GM21528 (cell line): ENCODE measurements around the gene ZNF518A.

Experiments used
- ATAC-seq: cut with Tn5 transposase; IDR thresholded peaks from one replicate; pipeline ENCODE4 v1.9.1; 2021; ENCODE audit warnings: mild to moderate bottlenecking, moderate library complexity; ENCODE audit not compliant: unreplicated experiment, low FRiP score

Gene ZNF518A, protein sequence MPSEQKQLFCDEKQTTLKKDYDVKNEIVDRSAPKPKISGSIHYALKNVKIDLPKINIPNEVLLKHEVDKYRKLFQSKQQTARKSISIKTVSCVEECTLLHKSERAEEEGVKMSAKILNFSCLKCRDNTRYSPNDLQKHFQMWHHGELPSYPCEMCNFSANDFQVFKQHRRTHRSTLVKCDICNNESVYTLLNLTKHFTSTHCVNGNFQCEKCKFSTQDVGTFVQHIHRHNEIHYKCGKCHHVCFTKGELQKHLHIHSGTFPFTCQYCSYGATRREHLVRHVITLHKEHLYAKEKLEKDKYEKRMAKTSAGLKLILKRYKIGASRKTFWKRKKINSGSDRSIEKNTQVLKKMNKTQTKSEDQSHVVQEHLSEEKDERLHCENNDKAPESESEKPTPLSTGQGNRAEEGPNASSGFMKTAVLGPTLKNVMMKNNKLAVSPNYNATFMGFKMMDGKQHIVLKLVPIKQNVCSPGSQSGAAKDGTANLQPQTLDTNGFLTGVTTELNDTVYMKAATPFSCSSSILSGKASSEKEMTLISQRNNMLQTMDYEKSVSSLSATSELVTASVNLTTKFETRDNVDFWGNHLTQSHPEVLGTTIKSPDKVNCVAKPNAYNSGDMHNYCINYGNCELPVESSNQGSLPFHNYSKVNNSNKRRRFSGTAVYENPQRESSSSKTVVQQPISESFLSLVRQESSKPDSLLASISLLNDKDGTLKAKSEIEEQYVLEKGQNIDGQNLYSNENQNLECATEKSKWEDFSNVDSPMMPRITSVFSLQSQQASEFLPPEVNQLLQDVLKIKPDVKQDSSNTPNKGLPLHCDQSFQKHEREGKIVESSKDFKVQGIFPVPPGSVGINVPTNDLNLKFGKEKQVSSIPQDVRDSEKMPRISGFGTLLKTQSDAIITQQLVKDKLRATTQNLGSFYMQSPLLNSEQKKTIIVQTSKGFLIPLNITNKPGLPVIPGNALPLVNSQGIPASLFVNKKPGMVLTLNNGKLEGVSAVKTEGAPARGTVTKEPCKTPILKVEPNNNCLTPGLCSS (N-terminal part only)

DNA sequence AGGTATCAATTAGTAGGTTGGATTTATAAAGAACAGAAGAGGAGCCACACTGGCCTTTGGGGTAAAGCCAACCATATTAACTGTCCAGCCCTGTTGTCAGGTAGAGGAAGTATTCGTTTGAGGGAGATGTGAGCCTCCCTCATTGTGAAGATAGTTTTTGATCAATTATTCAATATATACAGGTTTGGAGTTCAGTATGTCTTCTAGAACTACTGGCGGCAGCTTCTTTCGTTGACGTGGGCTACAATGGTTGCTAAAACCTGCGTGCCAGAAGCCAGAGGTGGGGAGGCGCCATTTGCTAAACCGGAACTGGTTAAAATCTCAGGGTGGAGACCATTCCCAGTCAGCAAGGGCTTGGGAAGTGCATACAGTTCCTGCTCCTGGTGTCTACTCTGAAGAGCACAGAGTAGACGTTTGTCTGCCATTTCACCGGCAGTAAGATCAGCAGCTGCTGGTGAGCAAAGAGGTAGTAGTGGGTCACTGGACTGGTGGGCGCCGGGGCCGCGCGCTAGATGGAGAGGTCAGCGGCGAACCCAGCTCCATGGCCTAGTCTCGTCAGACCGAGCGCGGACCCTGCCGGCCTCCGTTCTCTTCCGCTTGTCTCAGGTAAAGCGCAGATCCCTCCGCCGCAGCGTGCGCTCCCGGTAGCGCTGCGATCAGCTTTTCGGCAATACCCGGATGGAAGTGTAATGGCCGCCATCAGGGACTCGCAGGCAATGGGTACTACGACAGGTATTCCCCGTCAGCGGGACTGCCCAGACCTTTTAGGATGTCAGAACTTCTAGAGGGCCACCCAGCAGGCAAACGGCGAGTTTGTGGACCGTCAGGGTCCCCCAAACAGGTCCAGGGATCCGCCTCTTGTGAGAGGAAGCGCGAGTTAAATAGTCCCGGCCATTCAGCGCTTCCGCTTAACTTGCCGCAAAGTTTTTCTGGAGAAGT, at the start of gene ZNF518A:
ZNF518A (plus strand) TSS at position 911 of the 939 bp plus-strand sequence. CDS start 26,026 bp downstream, outside the sequence.
- peak; percentile 77 for ATAC-seq

DNA sequence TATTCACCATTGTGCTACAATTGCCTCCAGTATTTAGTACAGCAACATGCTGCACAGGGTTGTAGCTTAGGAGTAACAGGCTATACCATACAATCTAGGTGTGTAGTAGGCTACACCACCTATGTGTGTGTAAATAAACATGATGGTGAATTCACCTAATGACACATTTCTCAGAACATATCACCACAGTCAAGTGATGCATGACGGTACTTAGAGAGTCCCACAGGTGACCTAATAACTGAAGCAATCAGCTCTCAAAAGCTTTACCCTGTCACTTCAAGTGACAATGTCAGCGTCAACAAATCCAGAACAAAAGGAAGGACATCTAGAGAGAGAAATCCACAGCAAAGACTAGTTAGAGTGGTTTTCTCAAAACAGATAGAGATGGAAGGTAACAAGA, 47.9 kb upstream of the ZNF518A start:
- no peak for ATAC-seq

DNA sequence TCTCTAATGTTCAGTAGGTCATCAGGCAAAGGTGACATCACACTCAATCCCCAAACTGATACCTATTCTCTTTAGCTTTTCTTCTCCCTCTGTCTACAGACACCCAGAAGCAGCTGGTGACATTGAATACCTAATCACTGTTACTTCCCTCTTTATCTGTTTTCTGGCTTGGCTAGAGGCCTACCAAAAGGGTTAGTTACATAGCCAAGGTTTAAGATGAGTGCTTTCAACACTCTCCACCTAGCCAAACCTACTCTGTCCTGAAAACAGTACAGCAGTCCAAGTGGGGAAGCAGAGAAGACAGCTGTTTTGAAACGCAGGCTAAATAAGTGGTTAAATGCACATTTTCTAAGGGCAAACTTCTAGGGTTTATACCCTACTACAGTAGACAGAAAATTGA, 47.3 kb upstream of the ZNF518A start:
- no peak for ATAC-seq

DNA sequence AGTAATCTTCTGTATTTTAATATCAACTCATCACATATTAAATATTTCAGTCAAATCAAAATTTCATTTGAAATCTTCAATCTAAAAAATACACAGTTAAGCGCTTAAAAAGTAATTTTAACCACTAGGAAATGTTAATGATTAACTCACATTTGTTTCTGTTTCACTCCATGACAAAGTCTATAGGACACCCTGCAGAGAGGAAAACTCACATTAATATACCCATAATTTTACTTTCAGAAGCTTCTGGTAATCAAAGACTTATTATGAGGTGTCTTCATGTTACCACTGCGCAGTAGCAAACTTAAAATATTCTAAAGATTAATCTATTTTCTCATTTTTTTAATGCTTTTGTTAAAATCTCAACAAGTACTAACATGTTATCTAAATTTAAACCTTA, 41.0 kb upstream of the ZNF518A start:
- no peak for ATAC-seq

DNA sequence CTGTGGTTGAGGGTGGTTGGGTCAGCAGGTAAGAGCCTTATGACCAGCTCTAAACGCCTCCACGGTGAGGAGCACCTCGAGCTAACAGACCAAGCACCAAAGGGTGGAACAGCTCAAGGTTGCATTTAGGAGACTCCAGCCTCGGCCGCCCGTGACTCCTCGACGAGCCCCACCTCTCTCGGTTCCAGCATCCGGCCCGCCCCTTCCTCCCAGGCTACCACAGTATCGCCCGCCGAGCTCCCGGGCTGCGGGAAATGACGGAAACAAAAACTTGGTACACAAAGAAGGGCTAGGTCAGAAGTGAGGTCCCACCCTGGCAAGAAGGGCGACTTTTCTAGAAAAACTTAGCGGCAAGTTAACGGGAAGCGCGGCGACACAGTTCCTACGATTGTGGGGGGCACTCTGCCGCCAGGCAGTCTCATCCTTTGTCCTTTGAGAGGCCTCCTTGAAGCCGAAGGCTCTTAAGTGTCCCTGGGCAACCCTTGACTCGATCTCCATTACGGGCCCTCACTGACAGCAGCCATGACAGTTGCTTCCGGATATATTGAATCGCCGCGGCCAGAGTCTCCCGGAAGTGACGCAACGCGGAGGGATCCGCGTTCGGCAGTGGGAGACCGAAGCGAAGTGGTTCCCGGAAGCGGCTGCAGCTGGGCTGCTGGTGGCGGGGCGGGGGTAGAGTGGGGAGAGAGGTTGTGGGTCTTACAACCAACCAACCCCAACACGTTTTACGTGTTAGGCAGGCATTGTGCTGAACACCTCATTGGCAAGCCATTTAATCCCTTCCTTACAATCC, 40.2 kb upstream of the ZNF518A start:
- peak; percentile 92 for ATAC-seq

DNA sequence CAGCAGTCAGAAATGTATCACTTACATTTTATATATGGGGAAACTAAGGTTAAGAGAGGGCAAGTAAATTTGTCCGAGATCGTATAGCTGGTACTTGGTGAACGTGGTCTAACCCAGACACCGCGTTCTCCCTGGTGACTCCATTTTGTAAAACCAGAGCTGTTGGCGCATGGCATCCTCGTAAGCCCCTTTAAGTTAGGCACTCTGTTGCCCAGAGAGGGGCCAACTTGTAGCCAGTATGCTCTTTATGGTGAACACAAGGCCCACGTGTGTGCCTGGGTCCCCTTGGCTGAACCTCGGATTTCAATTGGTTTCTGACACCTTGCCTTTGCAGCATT, 39.7 kb upstream of the ZNF518A start:
- no peak for ATAC-seq

DNA sequence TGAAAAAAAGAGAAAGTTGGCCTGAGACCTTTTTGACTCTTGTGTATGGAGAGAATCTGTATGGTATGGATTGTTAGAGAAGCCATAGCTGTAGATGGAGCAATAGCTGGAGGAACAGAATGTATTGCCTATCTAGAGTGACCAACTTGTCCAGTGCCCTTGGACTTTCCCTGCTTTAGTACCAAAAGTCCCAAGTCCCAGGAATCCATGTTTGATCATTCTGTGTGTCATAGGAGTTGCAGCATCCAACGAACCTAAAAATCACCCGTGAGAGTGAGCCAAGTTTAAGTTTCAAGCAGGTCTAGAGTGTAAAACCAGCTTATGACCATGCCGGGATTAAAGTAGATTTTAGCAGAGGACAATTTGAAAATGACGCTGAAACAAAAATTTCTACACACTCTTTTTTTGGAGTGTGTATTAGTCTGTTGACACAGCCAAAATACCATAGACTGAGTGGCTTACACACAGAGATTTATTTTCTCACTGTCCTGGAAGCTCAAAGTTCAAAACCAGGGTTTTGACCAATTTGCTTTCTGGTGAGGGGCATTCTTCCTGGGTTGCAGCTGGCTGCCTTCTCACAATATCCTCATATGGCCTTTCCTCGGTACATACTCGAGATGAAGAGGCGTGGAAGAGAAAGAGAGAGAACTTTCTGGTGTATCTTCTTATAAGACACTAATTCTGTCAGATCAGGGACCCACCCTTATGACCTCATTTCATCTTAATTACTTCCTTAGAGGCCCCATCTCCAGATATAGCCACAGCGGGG, 36.9 kb upstream of the ZNF518A start:
- no peak for ATAC-seq

DNA sequence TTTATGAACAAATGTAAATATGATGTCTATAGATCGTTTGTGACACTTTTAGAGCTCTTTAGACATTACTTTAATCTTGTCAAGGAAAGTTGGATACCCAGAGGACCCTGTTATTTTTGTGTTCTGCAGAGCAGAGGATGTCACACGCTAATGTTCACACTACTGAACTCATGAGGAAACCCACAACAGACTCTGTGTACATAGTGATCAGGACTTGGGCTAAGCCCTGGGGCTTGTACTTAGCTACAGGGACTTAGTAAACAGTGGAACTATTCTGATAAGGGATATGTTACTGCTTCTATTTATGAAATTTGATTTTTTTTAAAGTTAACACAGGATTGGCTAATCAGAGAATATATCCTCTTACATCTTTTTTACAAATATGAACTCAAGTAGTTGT, 36.1 kb upstream of the ZNF518A start:
- ATAC-seq = no peak

DNA sequence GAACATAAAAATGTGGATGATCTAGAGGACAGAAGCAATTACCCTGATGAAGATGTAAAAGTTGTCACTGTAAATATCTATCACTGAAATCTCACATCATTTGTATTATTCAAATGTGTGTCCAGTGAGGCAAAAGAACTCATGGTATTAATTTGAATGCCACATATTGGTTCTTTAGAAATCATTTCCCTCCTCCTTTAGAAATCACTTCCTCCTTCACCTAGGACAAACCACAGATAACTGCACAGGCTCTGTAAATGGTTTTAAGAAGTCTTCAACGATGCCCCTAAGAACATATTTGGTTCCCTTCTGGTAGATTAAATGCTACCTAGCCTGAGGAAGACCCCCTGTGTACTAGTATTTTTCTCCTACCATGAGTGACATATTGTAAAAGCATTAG, 33.1 kb upstream of the ZNF518A start:
- no peak for ATAC-seq

DNA sequence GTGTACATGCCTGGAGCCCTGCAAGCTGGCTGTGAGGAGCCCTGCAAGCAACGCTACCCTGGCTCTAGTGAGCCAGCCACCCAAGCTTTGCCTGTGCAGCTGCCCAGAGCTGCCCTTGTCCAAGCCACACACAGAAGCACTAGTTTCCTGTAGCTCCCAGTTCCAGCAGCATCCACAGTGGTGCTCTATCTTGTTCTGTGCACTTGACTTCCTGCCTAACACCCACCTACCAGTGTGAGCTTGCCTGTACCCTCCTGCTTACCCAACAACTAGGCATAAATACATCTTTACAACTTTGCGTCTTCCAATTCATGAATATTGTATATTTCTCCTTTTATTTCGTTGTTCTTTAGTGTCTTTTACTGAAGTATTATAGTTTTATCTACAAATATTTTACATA, 32.2 kb upstream of the ZNF518A start:
- no peak for ATAC-seq

DNA sequence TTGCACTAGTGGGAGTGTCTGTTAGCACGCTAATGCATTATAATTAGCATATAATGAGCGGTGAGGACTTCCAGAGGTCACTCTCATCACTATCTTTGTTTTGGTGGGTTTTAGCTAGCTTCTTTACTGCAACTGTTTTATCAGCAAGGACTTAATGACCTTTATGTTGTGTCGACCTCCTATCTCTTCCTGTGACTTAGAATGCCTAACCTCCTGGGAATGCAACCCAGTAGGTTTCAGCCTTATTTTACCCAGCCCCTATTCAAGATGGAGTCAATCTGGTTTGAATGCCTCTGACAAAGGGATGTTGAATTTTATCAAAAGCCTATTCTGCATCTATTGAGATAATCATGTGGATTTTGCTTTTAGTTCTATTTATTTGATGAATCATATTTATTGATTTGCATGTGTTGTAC, 22.5 kb upstream of the ZNF518A start:
- ATAC-seq = no peak

DNA sequence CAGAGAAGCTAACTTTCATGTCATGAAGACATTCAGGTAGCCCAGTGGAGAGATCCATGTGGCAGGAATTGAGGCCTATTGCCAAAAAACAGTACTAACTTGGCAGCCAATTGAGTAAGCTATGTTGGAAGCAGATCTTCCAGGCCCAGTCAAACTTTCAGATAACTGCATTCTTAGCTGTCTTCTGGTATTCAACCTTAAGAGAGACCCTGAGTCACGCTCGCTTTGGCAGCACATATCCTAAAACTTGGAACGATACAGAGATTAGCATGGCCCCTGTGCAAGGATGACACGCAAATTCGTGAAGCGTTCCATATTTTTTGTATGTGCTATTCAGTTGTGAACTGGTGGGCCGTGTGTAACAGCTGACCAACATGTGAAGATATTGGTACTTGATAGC, 17.6 kb upstream of the ZNF518A start:
- ATAC-seq = no peak

DNA sequence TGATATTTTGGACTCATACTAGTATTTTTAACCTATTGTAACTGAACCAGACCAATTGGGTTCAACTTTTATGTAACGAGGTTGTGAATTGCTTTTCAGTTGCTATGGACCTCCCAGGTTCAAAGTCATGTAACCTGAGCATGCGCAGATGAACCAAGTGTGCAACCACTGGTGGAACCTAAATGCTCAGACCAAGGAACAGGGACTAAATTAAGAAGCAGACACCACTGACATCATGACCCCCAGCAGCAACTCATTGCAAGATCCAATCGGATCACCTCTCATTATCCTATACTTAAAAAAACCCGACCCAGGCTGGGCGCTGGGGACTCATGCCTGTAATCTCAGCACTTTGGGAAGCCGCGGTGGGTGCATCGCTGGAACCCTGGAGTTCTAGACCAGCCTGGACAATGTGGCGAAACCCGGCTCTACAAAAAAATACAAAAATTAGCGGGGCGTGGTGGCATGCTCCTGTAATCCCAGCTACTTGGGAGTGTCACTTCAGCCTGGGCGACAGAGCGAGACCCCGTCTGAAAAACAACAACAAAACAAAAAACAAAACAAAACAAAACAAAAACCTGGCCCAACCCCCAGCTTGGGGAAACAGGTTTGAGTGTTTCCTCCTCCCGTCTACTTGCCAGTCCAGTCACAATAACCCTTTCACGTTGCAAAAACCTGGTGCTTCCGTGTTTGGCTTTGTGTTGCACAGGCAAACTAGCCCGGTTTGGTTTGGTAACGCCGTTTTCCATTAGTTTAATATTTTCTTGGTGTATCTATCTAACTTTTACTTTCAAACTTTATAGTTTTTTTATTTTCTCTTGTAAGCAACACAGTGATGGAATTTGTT, 11.3 kb upstream of the ZNF518A start:
- ATAC-seq = no peak

DNA sequence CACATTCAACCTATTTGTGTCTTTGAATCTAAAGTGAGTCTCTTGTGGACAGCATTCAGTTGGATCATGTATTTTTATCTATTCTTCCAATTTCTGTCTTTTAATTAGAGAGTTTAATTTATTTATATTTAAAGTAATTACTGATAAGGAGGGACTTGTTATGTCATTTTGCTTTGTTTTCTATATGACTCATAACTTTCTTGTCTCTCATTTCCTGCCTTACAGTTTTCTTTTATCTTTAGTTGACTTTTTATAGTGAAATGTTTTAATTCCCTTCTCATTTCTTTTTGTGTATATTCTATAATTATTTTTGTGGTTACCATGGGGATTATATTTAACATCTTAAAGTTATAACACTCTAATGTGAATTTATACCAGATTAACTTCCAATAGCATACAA, 7.3 kb upstream of the ZNF518A start:
- ATAC-seq = no peak

DNA sequence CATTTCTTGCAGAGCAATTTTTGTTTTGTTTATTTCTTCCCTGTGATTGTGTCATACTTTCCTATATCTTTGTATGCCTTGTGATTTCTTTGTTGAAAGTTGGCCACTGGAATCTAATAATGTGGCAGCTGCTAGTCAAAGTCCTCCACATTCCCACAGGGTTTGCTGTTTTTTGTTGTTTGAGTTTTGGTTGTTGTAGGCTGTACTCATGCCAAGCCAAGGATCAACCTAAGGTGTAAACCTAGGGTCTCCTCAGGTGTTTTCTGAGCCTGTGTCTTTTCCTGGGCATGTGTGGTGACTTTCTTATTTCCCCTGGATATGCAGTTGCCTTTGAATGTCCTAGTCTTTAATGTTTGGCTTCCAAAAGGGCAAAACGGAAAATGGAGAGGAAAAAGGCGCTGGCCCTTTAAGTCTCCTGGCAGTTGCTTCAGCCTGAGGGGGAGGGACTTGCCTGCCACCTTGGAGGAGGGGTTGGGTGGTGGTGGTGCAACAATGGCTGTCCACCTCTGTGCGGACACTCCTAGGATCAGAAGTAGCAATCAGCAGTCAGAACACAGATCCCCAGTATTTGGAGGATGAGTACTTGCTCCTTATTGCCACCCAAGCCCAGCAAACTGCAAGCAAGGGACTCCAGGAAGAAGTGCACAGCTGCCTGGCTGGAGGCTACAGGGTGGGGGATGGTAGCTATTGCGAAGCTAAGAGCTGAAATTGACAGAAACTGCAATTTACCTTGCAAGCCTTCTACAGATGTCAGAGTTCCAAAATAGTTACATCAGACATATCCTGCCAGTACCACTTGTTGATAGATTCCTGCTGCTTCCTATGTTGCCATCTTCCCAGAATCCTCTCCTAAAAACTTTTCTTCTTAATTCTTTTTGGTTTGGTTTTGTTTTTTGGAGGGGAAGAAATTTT, 5.6 kb upstream of the ZNF518A start:
- no peak for ATAC-seq

DNA sequence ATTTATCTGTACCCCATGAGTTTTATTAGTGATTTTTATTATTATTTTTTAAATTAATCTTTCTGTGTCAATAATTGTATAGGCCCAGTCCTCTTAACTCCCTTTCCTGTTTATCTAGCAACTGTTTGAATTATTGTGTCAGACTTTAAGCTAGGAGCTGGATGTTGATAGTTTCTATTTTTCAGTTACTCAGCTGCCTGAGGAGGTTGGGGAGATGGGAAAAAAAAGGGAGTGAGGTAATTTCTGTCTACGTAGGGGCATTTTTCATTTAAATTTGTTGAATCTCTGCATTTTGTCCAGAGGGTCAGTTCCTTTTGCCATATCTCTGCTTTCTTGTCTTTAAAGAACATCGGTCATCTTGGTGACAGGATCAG, 5.0 kb upstream of the ZNF518A start:
- no peak for ATAC-seq
